Osteocyte (in vitro differentiated cells): ENCODE results near the gene PPP1R9A. TPM values are rescaled to one million over a fixed set of nuclear protein-coding genes. Genes with fewer than 3 reads are reported as not detected.

Source experiments
- DNase-seq: peaks from one replicate; pipeline ENCODE4 v3.0.0; 2021; ENCODE audit warnings: mixed read lengths; ENCODE audit not compliant: unreplicated experiment; ENCODE audit errors: extremely low spot score
- H3K27ac Mint-ChIP-seq: one replicate; pipeline ENCODE4 v1.8.0; 2021; ENCODE audit warnings: mild to moderate bottlenecking, mixed read lengths; ENCODE audit not compliant: unreplicated experiment
- H3K27me3 Mint-ChIP-seq: one replicate; pipeline ENCODE4 v1.8.0; 2021; ENCODE audit warnings: mixed read lengths; ENCODE audit not compliant: unreplicated experiment
- H3K36me3 Mint-ChIP-seq: one replicate; pipeline ENCODE4 v1.8.0; 2021; ENCODE audit warnings: mixed read lengths; ENCODE audit not compliant: unreplicated experiment
- H3K4me1 Mint-ChIP-seq: one replicate; pipeline ENCODE4 v1.8.0; 2021; ENCODE audit warnings: mixed read lengths; ENCODE audit not compliant: unreplicated experiment
- H3K4me3 Mint-ChIP-seq: one replicate; pipeline ENCODE4 v1.8.0; 2021; ENCODE audit warnings: mild to moderate bottlenecking, moderate library complexity, mixed read lengths; ENCODE audit not compliant: unreplicated experiment
- H3K9me3 Mint-ChIP-seq: one replicate; pipeline ENCODE4 v1.8.0; 2021; ENCODE audit warnings: mixed read lengths; ENCODE audit not compliant: unreplicated experiment
- total RNA-seq: library from RNA; stranded (reverse); gene quantifications from 2 replicates; pipeline ENCODE4 v1.2.1, GENCODE V29; 2021
- TF ChIP-seq, protein P1 (sequence below): fragments of 200-600 bp; sonication (generic); IDR thresholded peaks from 2 replicates; pipeline ENCODE4 v1.5.0; 2021; ENCODE audit warnings: antibody characterized with exemption, mild to moderate bottlenecking, moderate library complexity

PPP1R9A gene
- total RNA-seq, 1 donor from 2014 or later: 3.4 TPM

DNA sequence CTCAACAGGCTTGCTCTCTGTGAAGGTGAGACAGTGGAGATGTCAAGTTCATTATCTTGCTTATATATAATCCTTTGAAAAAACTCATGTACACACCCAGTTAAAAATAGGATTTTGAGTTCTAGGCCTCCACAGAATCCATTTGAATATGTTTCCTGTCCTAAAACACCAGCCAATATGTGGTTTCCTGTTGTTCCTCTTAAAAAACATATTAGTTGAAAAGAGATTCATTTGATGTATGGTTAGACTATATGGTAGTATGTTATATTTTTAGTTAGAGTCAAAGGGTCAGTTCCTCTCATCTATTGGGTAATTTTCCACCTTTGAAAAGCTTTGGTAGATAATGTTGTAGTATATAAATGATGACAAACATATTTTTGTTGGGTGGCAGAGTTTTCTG is 16.0 kb downstream of the PPP1R9A start:
- no peaks in the 10 kb centered on the region for H3K9me3 Mint-ChIP-seq
- H3K4me3 Mint-ChIP-seq: no peak overlapping the region
- H3K4me1 Mint-ChIP-seq: no peaks in the 10 kb centered on the region
- H3K27me3 Mint-ChIP-seq: no peaks in the 10 kb centered on the region
- TF ChIP-seq, protein P1, sequence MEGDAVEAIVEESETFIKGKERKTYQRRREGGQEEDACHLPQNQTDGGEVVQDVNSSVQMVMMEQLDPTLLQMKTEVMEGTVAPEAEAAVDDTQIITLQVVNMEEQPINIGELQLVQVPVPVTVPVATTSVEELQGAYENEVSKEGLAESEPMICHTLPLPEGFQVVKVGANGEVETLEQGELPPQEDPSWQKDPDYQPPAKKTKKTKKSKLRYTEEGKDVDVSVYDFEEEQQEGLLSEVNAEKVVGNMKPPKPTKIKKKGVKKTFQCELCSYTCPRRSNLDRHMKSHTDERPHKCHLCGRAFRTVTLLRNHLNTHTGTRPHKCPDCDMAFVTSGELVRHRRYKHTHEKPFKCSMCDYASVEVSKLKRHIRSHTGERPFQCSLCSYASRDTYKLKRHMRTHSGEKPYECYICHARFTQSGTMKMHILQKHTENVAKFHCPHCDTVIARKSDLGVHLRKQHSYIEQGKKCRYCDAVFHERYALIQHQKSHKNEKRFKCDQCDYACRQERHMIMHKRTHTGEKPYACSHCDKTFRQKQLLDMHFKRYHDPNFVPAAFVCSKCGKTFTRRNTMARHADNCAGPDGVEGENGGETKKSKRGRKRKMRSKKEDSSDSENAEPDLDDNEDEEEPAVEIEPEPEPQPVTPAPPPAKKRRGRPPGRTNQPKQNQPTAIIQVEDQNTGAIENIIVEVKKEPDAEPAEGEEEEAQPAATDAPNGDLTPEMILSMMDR: no peak
- no peak overlapping the region for H3K27ac Mint-ChIP-seq
- no peaks in the 10 kb centered on the region for H3K36me3 Mint-ChIP-seq
- no peak for DNase-seq

DNA sequence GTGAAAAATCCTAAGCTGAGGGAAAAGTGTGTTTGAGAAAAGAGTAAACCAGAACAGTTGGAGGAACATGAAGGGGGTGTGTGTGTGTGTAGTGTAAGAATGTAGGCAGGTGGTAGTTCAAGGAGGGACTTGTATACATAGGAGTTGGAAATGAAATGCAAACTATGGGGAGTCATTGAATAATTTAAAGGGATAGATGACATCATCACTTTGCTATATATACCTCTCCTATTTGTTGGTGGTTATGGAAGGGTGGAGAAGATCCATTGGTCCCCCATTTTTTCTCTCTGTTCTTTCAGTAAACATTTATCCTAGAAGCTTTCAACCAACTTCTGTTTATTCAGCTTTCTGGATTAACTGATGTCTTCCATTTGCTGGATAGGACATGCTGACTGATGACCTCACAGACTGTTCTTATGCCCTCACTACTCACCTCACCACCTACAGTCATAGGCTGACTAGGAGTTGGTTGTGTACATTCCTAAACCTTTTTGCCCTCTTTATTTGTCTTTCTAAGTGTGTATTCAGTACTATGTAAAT is 20.8 kb downstream of the PPP1R9A start:
- no peak for DNase-seq
- Mint-ChIP-seq H3K27ac (no peak overlapping the region), H3K27me3 (no peaks in the 10 kb centered on the region), H3K36me3 (no peaks in the 10 kb centered on the region), H3K9me3 (no peaks in the 10 kb centered on the region), H3K4me1 (no peaks in the 10 kb centered on the region), H3K4me3 (no peak overlapping the region)
- TF ChIP-seq, protein P1: no peak

DNA sequence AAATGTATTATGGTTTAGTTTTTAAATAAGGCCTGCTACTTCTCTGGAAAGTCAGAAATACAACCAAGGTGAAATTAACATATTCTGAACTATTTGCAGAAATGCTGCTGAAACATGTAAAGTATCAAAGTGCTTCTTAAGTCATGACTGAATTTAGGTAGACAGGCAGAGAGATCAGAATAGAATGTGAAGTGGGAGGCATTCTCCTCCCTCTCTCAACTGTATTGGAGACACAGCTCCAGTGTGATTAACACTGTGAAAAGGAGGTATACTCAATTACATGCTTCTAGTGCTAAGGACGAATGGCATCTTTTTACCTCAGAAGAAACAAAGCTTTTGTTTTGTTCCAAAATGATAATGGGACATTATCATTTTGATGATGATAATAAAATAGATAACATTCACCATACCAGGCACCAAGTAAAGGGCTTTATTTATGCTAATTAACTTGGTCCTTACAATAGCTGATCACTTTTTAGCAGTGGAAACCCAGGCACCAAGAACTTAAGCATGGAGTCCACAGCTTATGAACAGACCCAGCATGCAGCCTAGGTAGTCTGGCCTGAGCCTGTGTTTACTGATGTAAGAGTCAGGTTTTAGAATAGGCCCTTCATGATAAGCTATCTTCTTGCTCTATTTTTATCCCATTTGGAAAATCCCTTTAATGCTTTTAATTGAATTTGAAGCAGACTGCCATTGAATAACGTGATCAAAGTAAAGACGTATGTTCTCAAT is 26.0 kb downstream of the PPP1R9A start:
- H3K36me3 Mint-ChIP-seq: no peaks in the 10 kb centered on the region
- no peak overlapping the region for H3K4me3 Mint-ChIP-seq

DNA sequence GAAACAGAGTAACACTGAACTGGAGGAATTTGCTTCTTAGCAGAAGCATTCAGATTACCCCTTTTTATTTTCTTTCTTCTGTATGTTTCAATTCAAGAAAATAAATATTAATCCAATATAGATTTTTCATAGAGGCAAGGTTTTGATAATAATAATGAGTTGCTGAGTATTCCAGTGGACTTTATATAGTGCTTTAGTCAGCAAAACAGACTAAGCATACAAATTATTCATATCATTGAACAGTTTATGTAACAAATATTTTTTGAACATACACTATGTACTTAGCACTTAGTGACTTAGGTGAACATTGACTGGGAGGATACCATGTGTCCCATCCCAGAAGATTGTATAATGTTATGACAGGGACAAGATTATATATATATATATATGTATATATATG is 32.0 kb downstream of the PPP1R9A start:
- TF ChIP-seq, protein P1: no peak
- Mint-ChIP-seq H3K9me3 (no peaks in the 10 kb centered on the region), H3K4me3 (no peak overlapping the region), H3K27me3 (no peaks in the 10 kb centered on the region), H3K27ac (no peak overlapping the region), H3K36me3 (no peaks in the 10 kb centered on the region), H3K4me1 (no peaks in the 10 kb centered on the region)
- no peak for DNase-seq

More for the DNA sequence above, 26.0 kb downstream of the PPP1R9A start:
- TF ChIP-seq, protein P1: no peak
- H3K27me3 Mint-ChIP-seq: no peaks in the 10 kb centered on the region
- no peaks in the 10 kb centered on the region for H3K4me1 Mint-ChIP-seq
- no peak for DNase-seq
- no peaks in the 10 kb centered on the region for H3K9me3 Mint-ChIP-seq
- H3K27ac Mint-ChIP-seq: no peak overlapping the region

DNA sequence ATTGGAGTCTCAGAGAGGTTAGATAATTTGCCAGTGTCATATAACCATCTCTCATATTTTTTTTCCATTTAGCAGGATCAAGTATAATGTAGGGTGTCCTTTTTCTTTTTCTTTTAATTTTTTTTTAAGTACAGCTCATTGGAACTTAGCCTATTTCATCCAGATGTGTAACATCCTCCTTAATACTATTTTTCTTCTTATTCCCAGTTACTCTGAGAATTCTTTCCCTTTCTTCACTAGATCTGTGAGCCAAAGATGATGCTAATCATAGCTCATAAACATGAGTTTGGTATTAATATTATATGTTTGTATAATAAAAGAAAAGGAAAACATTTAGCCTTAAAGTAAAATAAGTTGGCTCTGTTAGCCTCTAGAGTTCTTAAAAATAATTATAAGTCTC is 32.8 kb downstream of the PPP1R9A start:
- Mint-ChIP-seq H3K4me1 (no peaks in the 10 kb centered on the region), H3K27ac (no peak overlapping the region), H3K9me3 (no peaks in the 10 kb centered on the region), H3K27me3 (no peaks in the 10 kb centered on the region), H3K36me3 (no peaks in the 10 kb centered on the region), H3K4me3 (no peak overlapping the region)
- DNase-seq: no peak
- TF ChIP-seq, protein P1: no peak
